ENCODE measurements around the gene GLRX5.

Gene GLRX5

GRCh38 chr14:95533391-95533821, 1.4 kb upstream of the GLRX5 start:
- ChIA-PET POLR2A (ENCODE audit: low non-redundant PET) (interaction anchor here (0.7 kb wide), 1 partner anchor 15 kb away, joined by 6 read pairs; no protein-coding TSS in a partner anchor), CTCF (interaction anchor here (0.8 to 1.1 kb wide), 2 partner anchors 101 to 553 kb away, joined by 3 read pairs; no protein-coding TSS in a partner anchor)
- no peak for TF ChIP-seq CTCF (conservative IDR thresholded peaks at IDR 0.05; ENCODE audit: low read depth)
- peak overlapping the region; percentile 88 for H3K27ac ChIP-seq
- no peak for DNase-seq (ENCODE audit: low spot score)

DNA sequence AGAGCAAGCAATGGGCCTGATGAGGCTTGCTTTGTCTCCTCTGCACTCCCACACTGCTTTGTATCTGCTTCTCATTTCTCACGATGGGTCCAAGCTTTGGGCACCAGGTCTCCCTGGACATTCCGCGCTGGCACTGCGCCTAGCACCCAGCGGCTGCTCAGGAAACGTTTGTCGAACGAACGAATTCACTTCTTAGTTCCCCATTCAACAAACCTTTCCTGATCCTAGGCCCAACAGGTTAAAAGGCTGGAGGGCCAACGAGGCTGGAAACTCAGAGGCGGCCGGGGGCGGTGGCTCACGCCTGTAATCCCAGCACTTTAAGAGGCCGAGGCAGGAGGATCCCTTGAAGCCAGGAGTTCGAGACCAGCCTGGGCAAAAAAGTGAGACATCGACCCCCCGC, 1.0 kb upstream of the GLRX5 start:
- POLR2A ChIA-PET (ENCODE audit: low non-redundant PET), result interaction anchor here (0.7 kb wide), 1 partner anchor 15 kb away, joined by 6 read pairs; no protein-coding TSS in a partner anchor
- no peak for TF ChIP-seq CTCF (conservative IDR thresholded peaks at IDR 0.05; ENCODE audit: low read depth)
- CTCF ChIA-PET, result interaction anchor here (0.6 to 1.1 kb wide), 3 partner anchors 102 to 552 kb away, joined by 3 to 5 read pairs (median 3); no protein-coding TSS in a partner anchor
- DNase-seq (ENCODE audit: low spot score), result no peak
- H3K27ac ChIP-seq, result peak overlapping the region; percentile 88

GRCh38 chr14:95535226-95536021, 574 bp downstream of the GLRX5 start:
- no peak for DNase-seq (ENCODE audit: low spot score)
- ChIA-PET CTCF (interaction anchor here (0.8 kb wide), 2 partner anchors 93 to 103 kb away, joined by 3 to 4 read pairs; no protein-coding TSS in a partner anchor), POLR2A (ENCODE audit: low non-redundant PET) (no interaction called here)
- H3K27ac ChIP-seq, result peak overlapping the region; percentile 88
- no peak for TF ChIP-seq CTCF (conservative IDR thresholded peaks at IDR 0.05; ENCODE audit: low read depth)

- CTCF ChIA-PET, result interaction anchor here (0.7 to 0.8 kb wide), 2 partner anchors 13 to 94 kb away, joined by 3 read pairs; no protein-coding TSS in a partner anchor
Measured at GRCh38 chr14:95536036-95536593, 1.3 kb downstream of the GLRX5 start.

DNA sequence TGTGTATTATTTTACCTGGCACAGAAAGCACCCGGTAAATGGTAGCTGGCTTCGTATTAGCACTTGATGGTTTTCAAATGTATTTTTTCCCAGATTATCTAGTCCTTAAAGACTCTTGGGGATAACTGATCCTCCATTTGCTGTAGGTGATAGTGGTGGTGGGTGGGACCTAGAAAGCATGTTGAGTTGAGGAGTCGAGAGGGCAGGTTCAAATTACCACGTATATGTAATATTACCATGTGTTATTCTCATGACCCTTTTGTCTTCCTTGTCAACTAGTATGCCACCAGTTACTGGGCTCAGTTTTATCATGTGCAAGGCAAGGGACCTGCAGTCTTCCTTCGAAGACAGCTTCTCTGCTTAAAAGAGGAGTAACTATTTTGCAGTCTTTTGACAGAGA, 1.8 kb downstream of the GLRX5 start:
- no peak for TF ChIP-seq CTCF (conservative IDR thresholded peaks at IDR 0.05; ENCODE audit: low read depth)
- DNase-seq (ENCODE audit: low spot score), result no peak
- CTCF ChIA-PET, result interaction anchor here (0.7 kb wide), 1 partner anchor 14 kb away, joined by 3 read pairs; no protein-coding TSS in a partner anchor
- H3K27ac ChIP-seq, result no peak overlapping the region
- POLR2A ChIA-PET (ENCODE audit: low non-redundant PET), result no interaction called here

More at GRCh38 chr14:95536036-95536593, 1.3 kb downstream of the GLRX5 start:
- DNase-seq (ENCODE audit: low spot score), result no peak
- no peak for TF ChIP-seq CTCF (conservative IDR thresholded peaks at IDR 0.05; ENCODE audit: low read depth)
- POLR2A ChIA-PET (ENCODE audit: low non-redundant PET), result no interaction called here
- peak overlapping the region; percentile 88 for H3K27ac ChIP-seq

DNA sequence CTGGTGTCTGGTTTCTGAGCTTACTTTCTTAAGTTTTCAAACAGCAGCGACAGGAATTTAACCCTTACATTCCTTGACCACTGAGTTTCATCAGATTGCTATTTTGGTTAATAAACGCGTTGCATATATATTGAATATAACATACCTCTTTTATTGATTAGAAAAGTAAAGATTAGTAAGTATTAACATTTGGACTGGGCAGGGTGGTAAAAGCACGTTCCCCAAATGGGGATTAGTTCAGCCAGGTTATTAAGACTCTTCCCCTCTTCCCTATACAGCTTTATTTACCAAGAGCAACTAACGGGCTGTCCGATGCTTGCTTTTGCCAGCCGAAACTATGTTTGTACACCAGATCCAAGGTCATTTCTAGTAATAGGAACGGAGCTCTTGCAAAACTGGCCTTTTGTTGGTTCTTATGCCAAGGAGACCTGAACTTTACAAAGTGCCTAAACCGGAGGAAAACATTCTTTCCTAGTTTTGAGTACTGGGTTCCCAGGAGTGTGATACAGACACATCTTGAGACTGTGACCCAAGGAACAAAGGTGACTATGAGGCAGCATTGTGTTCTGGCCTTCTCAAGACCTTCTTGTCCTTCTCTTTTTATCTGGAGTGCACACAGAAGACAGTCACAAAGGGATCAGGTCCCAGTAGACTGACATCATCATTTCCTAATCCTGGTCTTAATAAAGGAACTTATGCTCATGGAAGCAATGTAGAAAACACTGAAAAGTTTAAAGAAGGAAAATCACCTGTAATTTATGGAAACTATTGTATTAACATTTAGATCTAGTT, 2.6 kb downstream of the GLRX5 start:
- ChIA-PET CTCF (no interaction called here), POLR2A (ENCODE audit: low non-redundant PET) (no interaction called here)
- TF ChIP-seq CTCF (conservative IDR thresholded peaks at IDR 0.05; ENCODE audit: low read depth), result no peak
- DNase-seq (ENCODE audit: low spot score), result no peak
- H3K27ac ChIP-seq, result no peak overlapping the region
